Left cardiac atrium (tissue), 4 donors: ENCODE measurements around the gene SMIM45.

ENCODE experiments used
- ATAC-seq, 2 donors: fragments of 200-7000 bp; cut with Tn5 transposase; one replicate each; pipeline ENCODE4 v1.9.1; 2020; ENCODE audit warnings: mild to moderate bottlenecking in 2 of 2, moderate library complexity in 2 of 2
- DNase-seq: peaks from one replicate; pipeline ENCODE4 v3.0.0-alpha.2; 2020
- intact Hi-C, 2 donors: fragments of 100-400 bp; cut with DNase I; formaldehyde crosslinking; loops; one replicate each; pipeline versions ENCODE4 v1.14.1 to v1.15.1; 2022 to 2023
- donor health status: DM: no; HTN: yes; CAD: no.
- donor health status: DM: no; HTN: yes; CAD: no; lungs with severe emphysema.
- donor health status: DM: yes; HTN: yes; CAD: no.
- donor health status: Dilated cardiomyopathy.

Gene SMIM45

DNA sequence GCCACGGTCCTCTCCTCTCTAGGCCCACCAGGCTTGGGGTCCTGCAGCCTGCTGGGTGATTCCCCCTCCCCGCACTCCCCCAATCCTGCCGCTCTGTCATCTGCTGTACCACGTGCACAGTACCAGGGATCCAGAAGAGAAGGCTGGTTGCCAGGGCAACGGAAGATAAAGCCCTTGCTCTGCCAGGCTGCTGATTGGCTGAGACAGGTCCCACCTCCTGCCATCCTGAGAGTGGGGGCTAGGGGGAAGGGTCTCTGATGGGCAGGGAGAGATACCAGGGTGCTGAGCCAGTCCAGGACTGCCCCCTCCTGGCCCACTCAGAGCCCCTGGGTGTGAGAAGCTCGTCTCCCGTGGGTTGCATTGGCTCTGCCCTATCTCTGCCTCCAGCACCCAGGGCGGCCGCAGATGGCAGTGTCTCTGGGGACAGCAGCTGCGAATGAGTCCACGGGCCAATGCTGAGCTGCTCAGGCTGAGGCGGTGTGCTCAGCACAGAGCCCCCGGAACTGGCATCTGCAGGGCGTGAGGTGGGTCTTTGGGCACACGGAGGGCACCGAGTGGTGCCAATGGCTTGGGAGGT lies at the start of gene SMIM45:
TSS of gene SMIM45 (plus strand) at position 253 of the 577 bp plus-strand sequence.
- no peak for DNase-seq
- peak in 1 of 2 donors; percentile 50 for ATAC-seq
- intact Hi-C loops: no loop called here

- intact Hi-C loops: no loop called here
- DNase-seq (peak; percentile 63), ATAC-seq (peak; percentile 12 to 37)
Measured at GRCh38 chr22:41902932-41903421, 49.0 kb upstream of the SMIM45 start.

DNA sequence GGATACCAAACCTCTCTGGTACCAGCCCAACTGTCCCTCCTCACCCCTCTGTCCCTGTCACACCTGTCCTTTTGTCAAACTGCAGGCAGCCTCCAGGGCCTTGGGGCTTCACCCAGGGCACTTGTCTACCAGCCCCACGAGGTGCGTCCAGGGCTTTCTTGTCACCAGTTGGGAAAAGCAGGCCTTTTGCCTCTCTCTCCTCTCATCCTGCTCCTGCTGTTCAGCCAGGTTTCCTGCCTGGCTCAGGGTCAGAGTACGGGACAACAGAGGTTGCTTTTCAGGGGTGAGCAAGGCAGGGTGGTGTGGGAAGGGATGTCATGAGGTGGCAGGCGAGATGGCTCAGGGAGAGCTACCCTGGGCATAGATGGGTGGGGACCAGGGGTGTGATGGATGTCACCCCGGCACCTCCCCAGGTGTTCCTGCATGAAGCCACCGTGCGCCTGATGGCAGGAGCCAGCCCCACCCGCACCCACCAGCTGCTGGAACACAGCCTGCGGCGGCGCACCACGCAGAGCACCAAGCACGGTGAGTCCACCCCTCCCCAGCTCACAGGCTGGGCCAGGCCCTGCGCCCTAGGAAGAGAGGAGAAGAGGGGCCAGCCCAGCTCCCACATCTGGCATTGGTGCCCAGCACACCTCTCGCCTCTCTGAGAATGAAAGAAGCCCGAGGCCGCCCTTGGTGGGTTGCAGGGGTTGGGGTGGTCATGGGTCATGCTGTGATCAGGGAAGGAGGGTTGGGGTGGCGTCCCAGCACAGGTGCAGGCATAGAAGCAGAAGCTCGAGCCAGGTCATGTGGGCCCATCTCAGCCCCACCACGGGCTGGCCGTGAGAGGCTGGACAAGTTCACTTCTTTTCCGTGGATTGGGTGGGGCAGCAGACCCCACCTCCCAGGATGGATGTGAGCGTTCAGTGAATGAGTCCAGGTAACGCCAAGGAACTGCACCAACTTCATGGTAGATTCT lies 47.2 kb upstream of the SMIM45 start:
- intact Hi-C loops: no loop called here
- DNase-seq (no peak), ATAC-seq (no peak)

GRCh38 chr22:41905411-41906202 lies 46.3 kb upstream of the SMIM45 start:
- intact Hi-C loops: no loop called here
- no peak for ATAC-seq
- no peak for DNase-seq

DNA sequence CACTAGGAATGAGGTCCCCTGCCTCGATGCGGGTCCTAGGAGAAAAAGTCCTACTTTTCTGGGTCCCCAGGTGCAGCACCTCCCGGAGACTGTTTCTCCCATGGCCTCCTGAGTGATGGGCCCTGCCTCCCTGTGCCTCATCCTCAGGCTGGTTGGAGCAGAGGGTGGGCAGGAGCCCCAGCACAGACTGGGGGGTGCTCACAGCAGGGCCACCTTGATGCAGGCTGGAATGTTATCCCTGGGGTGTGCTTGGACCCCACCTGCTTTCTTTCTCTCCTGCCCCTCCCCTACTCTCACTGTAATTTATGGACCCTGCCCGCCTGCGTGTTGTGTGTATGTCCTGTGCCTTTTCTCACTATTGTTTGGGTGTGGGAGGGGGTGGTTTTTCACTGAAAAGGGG lies 45.1 kb upstream of the SMIM45 start:
- no peak for DNase-seq
- intact Hi-C loops: no loop called here
- no peak for ATAC-seq

- intact Hi-C loops: no loop called here
Measured at GRCh38 chr22:41907436-41908401, 44.2 kb upstream of the SMIM45 start.

GRCh38 chr22:41908411-41909309 lies 43.3 kb upstream of the SMIM45 start:
- intact Hi-C loops: no loop called here
- DNase-seq (no peak), ATAC-seq (no peak)

More at GRCh38 chr22:41907436-41908401, 44.2 kb upstream of the SMIM45 start:
- ATAC-seq (no peak), DNase-seq (no peak)

DNA sequence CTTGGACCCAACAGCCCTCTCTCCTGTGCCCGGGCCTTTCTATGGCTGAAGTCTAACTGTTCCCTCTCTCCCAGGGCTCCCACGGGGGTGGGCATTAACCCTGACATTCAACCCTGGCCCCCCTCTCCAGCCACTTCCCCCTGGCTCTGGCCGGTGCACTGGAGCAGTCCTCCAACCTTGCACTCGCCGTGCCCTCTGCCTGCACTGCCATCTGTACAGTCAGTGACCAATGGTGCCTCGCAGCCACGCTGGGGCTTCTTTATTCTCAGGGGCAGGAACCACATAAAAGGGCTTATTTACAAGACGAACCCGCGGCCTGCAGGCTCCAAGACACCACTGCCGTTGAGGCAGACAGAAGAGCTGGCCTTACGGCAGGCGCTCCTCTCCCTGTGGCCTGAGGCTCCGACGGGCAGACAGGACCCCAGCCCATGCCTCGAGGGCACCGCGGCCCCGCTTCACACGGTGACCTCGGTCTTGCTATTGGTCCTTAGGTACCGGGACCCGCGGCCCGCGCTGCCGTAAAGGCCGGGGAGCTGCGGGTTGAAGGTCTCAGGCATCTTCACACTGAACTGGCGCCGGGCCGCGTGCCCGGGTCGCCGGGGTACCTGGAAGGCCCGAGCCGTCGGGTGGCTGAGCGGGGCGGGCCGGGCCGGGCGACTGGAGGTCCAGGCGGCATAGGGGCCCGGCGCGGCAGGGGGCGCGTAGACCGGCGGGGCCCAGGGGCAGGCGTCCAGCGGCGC lies 42.5 kb upstream of the SMIM45 start:
- DNase-seq (no peak), ATAC-seq (peak in 1 of 2 donors; percentile 1)
- intact Hi-C loops: no loop called here

DNA sequence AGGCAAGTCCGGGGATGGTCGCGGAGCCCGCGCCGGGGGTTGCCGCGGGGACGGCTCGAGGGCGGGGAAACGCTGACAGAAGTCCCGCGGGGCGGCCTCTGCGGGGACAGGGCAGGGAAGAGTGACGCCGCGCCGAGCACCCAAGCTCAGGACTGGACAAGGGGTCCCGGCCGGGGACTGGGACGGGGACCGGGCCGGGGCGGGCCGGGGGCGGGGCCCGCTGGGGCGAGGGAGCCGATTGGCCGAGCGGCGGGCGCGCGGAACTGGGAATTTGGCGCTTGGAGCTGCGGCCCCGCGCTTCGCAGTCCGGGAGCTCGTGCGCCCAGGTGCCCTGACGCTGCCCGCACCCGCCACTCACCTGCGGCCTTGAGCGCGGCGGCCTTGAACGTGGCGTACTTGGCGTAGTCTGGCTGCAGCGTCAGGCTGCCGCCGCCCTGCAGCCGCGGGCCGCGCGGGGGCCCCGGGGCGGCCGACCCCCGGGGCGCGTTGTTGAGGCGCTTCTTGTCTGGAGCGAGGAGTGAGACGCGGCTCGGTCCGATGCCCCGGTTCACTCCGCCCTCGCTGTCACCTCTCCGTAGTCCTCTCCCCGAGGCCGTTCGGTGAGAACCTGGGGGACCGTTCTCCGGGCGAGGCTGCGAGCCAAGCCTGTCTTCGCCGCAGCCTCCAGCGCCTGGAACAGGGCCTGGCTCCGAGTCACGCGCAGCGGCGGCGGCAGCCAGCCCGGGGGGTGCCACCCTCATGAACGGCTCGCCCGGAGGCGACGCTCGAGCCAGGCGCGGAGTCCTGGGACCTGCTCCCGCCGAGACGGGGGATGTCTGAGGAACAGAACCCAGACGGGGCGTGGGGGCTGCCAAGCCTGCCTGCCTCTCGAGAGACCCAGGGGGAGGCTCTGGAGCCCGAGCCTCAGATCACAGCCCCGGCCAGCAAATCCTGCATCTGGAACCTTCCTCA lies 41.6 kb upstream of the SMIM45 start:
- intact Hi-C loops: no loop called here
- ATAC-seq (peak; percentile 41 to 73), DNase-seq (peak; percentile 52)

- no peak for ATAC-seq
- DNase-seq: no peak
- intact Hi-C loops: no loop called here
Measured at GRCh38 chr22:41911001-41911611, 40.8 kb upstream of the SMIM45 start.

DNA sequence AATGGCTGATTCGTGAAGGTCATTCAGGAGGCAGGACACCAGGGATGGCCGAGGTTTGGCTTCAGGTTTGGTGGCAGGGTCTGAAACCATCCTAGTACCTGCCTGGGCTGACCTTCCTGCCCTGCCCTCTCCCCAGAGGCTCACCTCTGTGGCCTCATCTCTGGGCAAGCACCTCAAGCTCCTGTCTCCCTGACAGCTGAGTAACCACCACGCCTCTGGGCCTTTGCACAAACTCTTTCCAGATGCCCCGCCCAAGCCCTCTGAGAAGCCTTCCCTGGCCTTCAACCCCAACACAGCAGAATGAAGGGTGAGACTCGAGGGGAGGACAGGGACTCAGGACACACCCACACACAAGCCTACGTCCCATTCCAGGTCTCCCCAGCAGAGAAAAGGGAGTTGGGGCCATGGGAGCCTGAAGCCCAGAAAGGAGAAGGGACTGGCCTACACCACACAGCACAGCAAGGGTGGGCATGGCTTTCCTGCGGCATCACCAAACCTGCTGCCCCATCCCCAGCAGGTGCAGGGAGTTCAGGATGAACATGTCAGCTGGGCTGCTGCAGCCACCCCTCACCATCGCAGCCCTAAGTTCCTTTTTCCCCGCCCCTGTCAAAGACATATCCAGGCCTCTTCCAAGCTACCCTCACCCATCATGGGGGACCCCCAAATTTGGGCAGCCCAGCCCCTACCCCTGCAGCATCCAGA lies 39.5 kb upstream of the SMIM45 start:
- no peak for DNase-seq
- intact Hi-C loops: no loop called here
- ATAC-seq: no peak

GRCh38 chr22:41913040-41913719 lies 38.8 kb upstream of the SMIM45 start:
- DNase-seq: no peak
- no peak for ATAC-seq
- intact Hi-C loops: no loop called here

DNA sequence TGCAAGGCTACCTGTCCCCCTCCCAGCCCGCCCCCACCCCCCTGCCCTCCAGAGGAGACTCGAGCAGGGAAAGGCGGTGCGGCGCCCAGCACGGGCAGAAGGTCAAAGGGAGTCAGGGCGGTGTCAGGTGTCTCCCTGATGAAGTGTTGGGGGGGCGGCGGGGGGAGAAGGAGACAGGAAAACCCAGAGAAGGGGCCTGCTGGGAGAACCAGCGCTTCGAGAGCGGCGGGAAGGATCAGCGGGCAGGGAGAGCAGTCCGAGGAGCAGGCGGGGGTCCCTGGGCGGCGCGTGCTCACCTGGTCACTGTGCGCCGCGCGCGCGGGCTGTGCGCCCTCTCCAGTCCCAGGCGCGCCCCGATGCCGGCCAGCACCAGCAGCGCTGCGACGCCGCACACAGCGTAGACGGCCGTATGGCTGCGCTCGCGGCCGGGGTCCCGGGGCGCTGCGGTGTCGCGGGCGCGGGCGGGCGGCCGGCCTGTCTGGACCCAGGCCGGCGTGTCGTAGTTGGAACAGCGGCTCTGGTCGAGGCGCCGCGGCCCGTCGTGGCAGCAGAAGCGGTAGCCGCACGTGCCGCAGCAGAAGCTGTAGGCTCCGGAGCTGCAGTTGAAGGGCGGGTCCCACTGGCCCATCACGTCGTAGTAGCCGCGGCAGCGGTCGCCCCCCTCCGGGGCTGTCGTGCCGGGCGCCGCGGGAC lies 38.0 kb upstream of the SMIM45 start:
- intact Hi-C loops: no loop called here
- ATAC-seq (no peak), DNase-seq (no peak)

DNA sequence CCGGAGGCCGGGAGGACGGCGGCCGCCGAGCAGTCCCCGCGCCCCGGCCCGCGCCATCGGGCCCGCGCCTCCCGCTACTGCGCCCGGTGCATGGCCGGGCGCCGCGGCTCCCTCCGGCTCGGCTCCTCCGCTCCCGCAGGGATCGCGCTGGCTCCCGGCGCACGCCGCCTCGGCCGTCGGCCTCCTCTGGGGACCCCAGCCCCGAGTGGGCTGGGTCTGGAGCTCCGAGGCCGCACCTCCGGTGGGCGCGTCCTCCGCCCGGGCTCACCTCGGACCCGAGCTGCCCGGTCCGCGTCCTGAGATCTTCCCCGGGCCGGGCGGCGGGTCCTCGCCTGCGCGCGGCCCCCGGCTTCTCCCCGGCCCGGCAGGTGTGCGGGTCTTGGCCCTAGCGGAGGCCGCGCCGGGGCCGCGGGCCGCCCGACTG lies 37.3 kb upstream of the SMIM45 start:
- intact Hi-C loops: no loop called here

More for the DNA sequence above, 37.3 kb upstream of the SMIM45 start:
- no peak for DNase-seq
- no peak for ATAC-seq
